ENCODE data around the gene CTNNA3.

GRCh38 chr10:66538908-66539307, 1157.1 kb downstream of the CTNNA3 start:
- TF ChIP-seq POLR2A (IDR thresholded peaks at IDR 0.05) (no peak), CTCF (IDR thresholded peaks at IDR 0.05) (no peak)

Measured in uterus (tissue), 2 donors.